HTERT RPE-1 (cell line): ENCODE results near the gene CPXM1.

Experiments used
- in situ Hi-C: fragments of 300-500 bp; cut with MboI; formaldehyde crosslinking; loops from 4 replicates; pipeline ENCODE4 v1.14.3; 2020; ENCODE audit warnings: low sequenced_read_pairs

CPXM1 gene

DNA sequence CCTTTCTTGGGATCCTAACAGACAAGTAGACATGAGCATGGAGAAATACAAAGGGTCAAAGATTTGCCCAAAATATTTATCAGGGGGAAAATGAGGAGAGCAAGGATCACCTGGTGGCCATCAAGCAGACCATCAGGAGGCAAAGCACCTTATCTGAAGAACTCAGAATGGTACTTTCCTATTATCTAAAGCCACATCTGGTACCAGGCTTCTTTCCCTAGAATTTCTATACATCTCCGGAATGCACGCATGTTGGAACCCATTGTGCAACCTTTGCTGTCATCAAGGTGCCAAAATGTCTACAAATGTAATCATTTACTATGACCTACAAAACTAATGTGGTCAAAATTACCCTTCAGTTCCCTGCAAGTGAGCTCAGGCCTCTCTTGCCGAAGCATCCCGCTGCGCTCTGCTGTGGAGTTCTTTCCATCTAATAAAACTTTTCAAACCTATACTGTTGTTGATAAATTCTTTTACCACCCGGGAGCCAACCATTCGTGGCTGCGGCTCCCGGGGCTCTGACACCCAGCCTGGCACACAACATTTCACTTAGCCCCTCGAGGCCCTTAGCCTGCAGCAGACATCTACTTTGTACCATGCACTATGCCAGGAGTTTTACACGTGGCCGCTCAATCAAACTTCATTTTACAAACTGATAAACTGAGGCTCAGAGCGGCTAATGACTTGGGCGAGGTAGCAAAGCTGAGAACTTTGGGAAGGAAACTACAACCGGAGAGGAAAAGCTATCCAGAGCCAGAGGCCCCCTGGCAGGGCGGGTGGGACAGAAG lies 3.8 kb upstream of the CPXM1 start:
- in situ Hi-C loops, result no loop called here

DNA sequence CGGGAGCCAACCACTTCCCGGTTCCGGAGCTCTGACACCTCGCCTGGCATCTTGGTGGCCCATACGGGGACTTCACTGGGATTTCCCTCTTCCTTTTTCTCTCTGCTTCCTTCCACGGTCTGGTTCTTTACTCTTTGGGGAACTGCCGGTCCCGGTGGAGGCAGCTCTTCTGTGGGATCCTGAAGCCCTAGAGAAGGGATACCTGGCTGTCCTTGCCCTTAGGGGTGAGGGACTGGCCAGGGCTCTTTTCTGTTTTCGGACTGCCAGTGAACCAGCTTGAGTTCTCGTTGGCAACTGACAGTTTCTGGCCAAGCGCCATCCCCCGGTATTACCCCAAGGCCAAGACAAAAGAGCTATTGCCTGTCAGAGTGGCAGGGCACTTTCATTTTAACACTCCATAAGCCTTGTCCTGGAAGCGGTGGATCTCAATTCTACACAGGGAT lies 880 bp upstream of the CPXM1 start:
- in situ Hi-C loops, result no loop called here

DNA sequence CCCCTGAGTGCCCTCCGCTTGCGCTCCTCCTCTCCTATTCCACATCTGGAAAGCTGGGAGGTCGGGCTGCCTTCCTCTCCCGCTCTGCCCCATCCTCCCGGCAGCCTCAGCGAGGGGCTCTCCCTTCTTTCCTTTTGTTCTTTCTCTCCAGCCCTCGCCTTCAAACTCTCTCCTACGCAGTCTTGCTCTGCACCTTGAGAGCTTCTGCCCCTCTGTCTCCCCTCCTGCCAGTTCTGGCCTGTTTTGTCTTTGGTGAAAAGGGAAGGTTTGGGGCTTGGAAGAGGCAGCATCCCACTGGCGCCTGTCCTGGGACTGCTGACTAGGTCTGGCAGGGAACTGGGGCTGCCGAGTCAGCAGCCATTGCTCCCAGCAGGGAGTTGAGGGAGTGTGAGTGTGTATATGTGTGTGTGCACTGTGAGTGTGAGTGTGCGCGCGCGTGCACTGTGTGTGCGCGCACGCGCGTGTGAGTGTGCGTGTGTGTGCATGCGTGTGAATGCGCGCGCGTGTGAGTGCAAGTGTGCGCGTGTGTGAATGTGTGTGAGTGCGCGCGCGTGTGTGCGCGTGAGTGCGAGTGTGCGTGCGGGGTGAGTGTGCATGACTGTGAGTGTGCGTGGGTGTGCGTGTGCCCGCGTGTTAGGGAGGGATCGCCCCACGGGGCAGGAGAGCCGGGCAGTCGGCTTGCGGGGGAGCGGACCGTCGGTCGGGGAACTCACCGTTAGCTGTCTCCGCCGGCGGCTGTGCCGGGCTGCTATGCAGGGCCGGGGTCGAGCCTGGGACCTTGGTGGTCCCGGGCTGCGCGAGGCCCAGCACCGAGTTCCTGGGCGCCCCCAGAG lies 523 bp downstream of the CPXM1 start:
- in situ Hi-C loops, result no loop called here

DNA sequence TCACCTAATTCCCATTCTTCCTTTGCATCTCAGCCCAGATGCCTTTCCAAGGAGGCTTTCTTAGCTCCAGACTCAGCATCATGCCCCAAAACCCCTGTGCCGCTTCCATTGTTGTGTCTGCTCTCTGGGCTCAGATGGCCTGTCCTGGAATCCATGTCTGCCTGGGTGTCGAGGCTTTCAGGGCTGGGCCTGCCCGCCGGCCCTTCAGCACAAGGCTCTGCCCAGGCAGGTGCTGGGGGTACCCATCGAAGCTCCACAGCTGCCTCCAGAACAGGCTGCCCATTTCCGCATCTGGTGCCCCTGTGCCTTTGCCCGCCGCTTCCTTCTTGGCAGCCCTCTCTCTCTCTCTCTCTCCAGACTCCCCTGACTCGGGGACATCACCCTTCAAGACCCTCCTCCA lies 1.2 kb downstream of the CPXM1 start:
- in situ Hi-C loops, result no loop called here

DNA sequence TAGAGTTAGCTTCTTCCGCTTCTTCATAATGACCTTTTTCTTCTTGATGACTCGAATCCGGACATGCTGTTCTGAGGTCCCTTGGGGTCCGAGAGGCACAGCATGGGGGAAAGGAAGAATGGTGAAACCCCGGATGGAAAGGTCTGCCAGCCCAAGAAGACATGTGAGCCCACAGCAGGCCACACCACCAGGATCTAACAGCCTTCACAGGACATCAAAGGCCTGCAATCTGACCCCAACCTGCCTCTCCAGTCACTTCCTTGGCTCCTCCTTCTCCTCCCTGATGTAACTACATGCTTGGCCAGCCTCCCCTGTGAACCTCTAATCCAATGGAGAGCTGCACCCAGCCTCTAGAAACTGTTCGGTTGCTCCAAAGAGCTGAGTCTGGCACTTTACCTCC lies 1.6 kb downstream of the CPXM1 start:
- in situ Hi-C loops, result no loop called here

DNA sequence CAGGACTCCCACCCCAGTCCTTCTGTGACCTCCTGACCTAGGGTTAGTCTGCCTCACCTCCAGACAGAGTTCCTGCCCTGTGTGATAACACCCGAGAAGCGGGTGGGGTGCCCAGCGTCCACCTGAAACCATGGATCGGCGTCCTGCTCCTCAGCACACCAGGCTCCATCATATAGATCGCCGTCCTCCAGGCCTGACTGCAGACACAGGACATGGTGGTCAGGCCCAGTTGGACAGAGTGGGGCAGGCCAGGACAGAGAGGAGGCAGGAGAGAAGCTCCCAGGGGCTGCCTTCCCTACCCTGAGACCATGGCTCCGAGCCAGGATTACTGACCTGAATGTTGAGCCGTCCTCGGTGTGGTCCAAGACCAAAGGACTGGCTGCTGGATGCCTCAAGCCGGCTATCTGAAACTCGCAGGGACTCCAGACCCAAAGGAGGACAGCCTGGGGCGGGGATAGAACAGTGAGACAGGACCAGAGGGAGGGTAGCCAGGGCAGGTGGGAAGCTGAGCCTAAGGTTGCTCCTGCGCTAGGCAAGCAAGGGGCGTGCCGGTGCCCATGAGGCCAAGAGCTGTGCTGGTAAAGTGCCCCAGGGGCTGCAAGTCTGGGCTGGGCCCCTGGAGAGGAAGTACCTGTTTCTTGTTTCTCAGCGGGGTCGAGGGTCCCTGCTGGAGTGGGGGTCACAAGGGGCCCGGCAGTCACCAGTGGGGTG lies 2.2 kb downstream of the CPXM1 start:
- in situ Hi-C loops, result no loop called here

DNA sequence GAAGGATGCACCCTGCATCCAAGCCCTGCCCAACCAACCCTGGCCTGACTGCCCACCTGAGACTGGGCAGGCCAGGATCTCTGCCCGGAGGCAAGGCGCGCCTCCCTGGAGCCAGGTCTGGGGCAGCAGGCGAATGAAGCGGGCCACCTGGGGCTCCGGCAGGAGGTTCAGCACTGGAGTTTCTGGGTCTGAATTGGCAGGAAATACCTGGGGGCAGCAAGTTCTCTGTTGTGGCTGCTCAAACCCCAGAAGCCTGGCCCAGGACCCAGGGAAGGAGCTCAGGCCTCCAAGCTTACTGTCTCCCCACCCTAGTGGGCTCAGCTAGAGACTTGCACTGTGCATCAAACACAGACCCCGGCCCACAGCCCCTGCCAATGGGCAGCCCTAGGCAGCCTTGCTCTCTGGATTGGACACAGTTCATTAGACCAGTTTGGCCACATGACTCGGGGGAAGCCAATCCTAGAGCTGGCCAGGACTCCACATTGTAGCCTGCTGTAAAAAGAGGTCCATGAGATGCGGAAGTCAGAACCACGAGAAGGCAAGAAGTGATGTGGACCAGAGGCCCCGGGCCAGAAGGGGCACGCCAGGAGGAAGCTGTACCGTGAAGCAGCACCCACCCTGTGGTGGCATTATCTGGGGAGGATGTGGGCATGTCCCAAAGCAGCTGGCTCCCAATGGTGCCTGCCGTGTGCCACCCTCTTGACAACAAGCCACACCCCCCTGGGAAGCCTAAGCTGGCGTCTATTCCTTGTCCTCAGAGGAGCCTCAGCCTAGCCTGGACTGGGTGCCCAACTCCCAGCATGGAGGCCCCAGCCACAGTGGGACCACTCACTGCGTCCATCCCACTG lies 3.1 kb downstream of the CPXM1 start:
- in situ Hi-C loops, result no loop called here

DNA sequence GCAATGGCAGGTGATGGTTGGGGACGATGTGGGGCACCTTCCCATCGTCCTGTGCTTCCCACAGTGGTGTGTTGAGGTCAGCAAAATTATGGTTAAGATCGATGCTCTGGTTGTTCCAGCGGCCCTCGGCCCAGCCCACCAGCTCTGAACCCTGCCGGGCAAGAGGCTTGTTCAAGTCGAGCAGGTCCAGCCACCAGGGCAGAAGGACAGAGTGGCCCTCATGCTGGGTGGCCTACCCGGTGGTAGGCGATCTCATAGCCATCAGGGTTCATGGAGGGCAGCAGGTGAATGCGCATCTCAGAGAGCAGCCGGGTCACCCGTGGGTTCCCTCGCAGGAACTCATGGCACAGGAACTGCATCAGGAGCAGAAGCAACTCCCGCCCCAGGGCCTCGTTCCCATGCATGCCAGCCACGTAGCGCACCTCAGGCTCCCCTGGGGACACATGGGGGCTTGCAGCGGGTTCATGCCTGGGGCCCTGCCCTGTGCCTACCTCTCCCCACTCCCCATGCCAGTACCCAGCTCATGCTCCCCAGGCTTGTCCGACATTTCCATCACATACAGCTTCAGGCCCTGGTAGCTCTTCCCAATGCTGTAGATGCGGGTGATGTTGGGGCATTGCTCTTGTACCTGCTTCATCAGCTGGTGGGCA lies 4.3 kb downstream of the CPXM1 start:
- in situ Hi-C loops, result no loop called here

DNA sequence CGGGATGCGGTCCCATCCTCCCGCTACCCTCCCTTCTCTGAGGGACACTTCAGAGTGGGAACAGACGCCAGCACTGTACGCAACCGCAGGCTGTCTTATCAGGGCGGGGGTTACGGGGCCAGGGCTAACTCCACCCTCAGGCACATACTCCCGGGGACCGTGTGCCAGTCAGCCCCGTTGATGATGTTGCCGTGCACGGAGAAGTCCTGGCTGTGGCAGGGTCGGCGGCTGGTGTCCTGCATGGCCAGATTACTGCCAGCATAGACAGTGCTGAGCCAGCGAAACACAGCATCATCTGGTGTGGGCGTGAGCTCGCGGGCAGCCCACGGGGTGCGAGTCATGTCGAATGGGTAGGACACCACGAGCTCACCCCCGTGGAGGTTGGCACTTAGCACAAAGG lies 5.0 kb downstream of the CPXM1 start:
- in situ Hi-C loops, result no loop called here

DNA sequence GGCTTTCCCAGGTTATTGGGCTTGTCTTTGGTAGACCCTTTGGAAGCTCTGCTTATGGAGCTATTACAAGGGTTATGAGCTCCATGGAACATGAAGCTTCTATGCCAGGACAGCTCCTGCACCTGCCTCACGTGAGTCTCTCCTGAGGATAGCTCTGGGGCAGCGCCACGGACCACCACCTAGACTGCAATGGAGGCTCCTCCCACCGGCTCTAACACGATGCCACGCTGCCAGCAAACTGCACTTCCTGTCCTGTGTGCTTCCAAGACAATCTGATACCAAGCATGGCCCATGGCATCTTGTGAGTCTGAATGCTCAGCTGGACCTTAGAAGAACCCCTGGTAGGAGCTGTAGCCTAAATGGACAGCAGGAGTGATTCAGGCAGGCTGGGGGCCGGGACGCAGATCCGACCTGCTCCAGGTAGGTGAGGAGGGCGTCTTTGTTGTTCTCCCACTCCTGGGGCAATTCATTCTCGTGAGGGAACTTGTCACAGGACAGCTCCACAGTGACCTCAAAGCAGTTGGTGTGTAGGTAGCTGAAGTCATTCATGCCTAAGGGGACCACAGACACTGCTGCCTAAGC lies 5.5 kb downstream of the CPXM1 start:
- in situ Hi-C loops, result no loop called here

DNA sequence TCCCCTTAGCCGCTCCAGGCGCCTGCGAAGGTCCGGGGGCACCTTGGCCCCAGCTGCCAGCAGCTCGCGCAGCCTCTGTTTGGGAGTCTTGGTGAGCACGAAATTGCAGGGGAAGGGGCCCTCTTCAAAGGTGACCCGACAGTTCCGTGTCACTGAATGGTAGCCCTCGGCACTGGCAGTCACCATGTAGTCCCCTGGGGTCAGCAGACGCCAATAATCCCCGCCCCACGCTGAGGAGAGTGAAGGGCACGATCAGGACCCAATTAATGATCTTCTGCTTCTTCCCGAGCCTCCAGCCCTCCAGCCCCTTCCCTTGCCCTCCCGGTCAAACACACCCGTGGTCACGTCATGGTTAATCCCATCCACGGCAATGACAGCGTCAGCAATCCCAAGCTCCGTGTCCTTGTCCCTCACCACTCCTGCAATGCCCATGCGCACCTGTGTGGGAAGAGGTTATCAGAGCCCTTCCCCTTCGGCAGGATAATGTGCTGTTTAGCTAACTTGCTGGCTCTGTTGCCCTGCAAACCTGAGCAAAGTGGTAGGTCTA lies 6.2 kb downstream of the CPXM1 start:
- in situ Hi-C loops, result no loop called here

DNA sequence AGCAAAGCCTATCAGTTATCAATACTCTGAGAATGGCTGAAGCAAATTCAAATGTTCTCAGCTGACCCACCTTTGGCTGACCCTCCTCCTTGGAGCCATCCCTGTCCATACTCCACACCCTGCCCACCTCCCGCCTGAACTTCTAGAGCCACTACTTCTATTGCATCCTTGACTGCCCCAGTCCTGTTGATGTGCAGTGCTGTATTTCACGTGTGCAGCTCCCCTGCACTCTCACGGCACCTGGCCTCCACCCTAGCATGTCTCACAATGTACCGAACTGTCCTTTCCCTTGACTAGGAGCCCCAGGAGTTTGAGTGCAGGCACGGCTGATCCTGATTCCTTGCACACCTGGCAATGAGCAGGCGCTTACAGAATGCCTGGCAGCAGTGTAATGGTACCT lies 7.0 kb downstream of the CPXM1 start:
- in situ Hi-C loops, result no loop called here

DNA sequence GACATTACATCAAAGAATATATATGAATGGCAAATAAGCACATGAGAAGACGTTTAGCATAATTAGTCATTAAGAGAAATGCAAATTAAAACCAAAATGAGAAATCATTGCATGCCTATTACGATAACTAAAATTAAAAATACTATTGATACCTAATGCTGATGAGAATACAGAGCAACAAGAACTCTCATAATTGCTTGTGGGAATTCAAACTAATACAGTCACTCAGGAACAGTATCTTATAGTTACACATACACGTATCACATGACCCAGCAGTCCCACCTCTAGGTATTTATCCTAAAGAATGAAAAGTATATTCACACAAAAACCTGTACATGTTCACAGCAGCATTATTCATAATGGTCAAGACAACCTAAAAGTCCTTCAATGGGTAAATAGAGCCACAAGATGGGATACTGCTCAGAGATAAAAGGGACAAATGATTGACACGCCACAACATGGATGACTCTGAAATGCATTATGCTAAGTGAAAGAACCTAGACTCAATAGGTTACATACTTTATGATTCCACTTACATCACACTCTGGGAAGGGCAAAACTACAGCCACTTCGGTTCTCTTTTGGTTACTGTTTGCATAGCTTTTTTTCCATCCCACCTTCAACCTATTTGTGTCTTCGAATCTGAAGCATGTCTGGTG lies 16.4 kb downstream of the CPXM1 start:
- in situ Hi-C loops, result no loop called here

DNA sequence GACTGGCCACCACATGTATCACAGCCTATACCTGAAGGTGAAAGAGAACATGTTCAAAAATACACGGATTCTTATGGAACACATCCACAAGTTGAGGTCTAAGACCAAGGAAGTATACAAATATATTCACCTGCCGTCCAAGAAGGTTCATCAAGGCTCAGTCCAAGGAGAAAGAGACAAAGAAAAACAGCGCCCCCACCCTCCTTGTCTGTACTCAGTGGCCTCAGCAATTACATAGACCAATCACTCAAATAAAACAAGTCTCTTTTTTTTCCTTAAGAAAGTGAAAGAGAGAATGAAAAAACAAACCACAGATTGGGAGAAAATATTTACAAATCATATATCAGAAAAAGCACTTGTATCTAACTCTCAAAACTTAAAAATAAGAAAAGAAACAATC lies 19.5 kb downstream of the CPXM1 start:
- in situ Hi-C loops, result no loop called here

DNA sequence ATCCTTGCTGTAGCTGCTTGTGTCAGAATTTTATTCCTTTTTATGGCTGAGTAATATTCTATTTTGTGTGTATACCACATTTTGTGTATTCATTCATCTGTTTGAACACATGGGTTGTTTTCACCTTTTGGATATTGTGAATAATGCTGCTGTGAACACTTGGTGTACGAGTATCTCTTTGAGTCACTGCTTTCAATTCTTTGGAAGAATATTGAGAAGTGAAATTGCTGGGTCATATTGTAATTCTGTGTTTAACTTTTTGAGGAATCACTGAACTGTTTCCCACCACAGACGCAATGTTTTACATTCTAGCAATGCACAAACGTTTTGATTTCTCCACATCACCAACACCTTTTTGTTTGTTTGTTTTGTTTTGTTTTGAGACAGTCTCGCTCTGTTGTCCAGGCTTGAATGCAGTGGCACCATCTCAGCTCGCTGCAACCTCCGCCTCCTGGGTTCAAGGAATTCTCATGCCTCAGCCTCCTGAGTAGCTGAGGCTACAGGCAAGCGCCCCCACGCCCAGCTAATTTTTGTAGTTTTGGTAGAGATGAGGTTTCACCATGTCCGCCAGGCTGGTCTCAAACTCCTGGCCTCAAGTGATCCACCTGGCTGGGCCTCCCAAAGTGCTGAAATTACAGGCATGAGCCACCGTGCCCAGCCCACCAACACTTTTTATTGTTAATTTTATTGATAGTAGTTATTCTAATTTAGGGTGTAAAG lies 21.7 kb downstream of the CPXM1 start:
- in situ Hi-C loops, result no loop called here

DNA sequence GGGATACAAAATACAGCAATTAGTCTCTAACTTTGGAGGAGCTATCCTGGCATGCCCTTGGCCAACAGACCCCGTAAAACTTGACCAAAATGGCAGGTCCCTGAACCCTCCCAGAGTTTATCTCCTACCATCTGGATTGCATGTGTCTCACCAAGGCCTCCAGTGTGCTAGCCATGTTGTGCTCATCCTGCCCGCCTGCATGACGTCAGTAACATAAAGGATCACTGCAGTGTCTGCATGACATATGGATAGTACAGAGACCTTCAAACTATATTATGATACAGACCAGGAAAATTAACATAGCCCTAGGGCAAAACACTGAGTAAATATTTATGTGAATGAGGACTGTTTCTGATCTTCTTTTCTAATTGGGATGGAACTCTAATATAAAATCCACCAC lies 25.3 kb downstream of the CPXM1 start:
- in situ Hi-C loops, result no loop called here

DNA sequence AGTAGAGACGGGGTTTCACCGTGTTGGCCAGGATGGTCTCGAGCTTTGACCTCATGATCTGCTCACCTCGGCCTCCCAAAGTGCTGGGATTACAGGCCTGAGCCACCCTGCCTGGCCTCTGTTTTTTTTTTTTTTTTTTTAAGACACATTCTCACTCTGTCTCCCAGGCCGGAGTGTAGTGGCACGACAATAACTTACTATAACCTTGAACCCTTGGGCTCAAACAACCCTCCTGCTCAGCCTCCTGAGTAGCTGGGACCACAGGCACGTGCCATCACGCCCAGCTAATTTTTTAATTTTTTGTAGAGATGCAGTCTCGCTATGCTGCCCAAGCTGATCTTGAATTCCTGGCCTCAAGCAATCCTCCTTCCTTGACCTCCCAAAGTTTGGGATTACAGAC lies 26.6 kb downstream of the CPXM1 start:
- in situ Hi-C loops, result no loop called here

DNA sequence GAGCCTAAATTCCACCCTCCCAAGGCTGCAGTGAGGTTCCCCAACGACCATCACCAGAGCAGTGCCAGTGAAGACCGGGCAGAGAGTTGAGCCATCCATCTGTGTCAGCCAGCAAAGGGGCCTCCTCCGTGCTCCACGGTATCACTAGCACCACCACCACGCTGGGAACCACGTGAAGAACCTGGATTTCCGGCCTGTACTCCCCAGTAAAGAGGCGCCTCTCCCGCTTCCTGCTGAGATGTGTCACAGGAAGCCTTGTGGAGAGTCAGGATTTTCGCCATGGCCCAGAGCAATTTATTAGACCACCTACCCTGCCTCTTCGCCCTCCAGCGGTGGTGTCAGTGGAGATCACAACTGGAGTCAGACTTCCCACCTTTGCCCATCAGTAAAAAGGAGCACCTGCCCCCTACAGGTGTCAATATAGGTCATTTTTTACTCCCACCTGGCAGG lies 28.8 kb downstream of the CPXM1 start:
- in situ Hi-C loops, result no loop called here
